HG02678 (cell line): ENCODE results near the gene SLC44A1.

ENCODE experiments used
- ATAC-seq: cut with Tn5 transposase; IDR thresholded peaks from one replicate; pipeline ENCODE4 v1.9.1; 2021; ENCODE audit warnings: mild to moderate bottlenecking, moderate library complexity; ENCODE audit not compliant: unreplicated experiment

Gene SLC44A1

DNA sequence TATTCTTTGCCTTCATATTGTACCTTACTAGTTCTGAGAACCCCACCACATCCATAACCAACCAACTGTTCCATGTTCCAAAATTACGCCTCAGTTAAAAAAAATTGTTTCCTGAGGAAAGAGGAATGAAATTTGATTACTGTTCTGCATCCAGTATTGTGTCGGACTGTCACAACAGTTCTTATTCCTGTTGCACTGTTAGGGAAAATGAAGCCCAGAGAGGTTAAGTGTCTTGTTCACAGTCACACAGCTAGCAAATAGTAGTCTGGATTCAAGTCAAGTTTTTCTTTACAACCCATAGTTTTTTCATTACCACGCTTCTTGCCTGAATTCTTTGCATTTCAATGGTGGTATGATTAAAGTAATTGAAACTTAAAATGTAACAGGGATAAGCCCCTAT, 207.7 kb downstream of the SLC44A1 start:
- no peak for ATAC-seq

DNA sequence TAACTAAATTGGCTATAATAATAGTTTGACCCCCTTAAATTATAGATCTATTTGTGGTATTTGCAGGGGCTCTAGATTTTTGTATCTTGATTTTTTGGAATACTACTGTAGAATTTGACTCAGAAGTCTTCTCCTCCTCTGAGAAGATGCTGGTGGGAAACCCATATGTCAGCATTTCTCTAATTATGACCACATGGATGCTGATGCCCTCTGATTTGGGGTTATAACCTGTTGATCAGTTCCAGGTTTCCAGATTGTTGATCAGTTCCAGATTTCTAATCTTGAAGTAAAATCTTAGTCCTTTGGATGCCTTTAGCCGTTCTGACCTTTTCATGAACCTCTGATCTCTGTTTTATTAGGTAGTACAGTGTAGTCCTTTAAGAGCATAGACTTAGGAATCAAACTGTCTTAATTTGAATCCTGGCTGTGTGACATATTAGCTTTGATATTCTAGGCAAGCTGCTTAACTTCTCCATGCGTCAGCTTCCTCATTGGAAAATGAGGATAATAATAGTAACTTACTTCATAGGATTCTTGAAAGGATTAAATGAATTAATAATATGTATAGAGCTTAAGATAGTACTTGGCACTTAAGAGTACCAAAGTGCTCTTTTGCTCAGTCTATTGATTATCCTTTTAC, 211.5 kb downstream of the SLC44A1 start:
- ATAC-seq, result no peak

DNA sequence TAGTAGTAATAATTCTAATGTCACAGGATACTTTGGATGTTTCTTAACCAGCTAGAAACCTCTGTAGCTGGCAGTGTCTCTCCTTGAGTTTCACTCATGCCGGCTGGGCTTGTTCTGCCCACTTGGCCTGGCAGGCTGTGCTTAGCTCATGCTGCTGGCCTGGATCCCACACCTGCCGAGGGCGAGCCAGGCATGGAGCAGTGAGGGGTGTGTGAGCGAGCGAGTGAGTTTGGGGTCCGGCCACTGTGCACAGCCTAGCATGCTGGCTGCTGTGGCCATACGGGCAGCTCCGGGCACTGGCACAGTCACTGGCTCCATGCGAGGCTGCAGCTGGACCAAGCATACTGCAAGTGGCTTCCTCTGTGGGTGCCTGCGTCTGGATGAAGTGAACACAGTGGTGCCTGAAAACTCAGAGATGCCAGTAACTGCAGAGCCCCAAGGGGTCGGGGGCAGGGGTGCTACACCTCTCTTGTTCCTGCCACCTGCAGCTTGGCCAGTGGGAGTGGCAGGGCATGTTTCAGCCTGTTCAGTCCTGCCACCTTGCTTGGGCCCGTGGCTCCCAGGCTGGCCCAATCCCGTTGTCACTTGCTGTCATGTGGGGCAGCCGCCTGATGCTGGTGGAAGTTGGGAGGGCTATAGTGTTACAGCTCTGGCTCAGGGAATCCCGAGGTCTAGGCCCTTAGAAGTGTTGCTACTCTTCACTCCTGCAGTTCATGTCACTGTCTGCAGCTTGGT, 213.3 kb downstream of the SLC44A1 start:
- no peak for ATAC-seq

DNA sequence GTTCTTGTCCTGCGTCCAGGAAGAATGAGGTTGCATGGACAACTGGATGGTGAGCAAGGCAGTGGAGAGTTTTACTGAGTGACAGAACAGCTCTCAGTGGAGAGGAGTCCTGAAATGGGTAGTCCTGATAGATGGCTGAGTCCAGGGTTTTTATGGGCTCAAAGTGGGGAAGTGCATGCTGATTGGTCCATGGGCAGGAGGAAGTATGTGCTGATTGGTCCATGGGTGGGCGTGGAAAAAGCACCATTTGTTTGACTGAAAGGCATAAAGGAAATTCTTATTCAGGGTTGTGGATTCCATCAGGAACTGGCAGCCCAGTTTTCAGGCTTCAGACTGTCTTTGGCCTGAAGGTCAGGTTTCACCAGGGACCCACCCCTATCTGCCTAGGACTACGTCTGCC, 214.0 kb downstream of the SLC44A1 start:
- no peak for ATAC-seq

DNA sequence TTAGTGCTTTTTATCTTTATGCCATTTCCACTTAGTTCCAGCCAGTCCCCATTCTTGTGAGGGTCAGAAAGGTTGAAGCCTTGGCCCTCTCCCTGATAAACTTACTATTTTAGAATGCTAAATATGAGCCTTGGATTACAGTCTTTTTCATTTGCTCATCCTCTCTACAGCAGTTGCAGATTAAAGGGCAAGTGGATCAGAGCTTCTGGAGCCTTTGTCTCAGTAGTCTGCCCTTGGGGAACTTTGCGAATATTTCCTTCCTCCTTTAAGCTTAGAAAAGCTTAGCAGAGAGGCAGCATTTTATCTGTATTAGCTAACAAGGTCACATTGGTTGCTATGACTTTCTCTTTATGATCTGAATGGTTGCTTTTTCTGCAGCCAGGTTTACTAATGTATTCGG, 214.9 kb downstream of the SLC44A1 start:
- no peak for ATAC-seq

DNA sequence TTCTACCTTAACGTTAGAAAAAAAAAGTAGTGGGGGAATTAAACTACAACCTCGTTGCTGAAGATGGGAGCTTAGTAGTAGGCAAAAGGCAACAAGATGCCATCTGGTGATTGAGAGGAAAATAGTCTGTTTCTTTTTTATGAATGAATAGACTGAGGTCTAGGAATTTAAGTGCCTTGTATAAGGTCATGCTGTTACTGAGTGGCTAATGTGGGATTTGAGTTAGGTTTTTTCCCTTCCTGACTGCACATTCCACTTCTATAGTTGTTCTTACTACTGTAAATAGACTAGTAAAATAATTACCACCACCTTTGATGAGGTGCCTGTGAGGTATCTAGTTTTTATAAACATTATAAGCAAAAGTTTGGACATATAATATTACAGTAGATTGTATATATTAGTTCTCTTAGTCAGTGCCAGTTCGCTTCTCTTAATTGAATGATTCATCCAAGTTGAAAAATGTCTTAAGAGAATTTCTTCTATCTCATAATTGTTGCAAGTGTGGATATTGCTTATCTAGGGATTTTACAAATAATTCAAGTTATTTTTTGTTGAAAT, 222.5 kb downstream of the SLC44A1 start:
- no peak for ATAC-seq

DNA sequence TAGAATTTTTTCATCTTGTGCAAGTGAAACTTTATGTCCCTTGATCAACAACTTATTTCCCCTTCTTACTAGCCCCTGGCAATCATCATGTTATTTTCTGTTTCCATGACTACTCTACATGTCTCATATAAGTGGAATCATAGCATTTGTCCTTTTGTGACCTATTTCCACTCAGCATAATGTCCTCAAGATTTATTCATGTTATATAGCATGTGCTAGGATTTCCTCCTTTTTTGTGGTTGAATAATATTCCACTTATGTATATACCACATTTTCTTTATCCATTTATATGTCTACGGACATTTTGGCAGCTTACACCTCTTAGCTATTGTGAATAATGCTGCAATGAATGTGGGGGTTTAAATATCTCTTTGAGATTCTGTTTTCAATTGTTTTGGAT, 224.4 kb downstream of the SLC44A1 start:
- no peak for ATAC-seq

DNA sequence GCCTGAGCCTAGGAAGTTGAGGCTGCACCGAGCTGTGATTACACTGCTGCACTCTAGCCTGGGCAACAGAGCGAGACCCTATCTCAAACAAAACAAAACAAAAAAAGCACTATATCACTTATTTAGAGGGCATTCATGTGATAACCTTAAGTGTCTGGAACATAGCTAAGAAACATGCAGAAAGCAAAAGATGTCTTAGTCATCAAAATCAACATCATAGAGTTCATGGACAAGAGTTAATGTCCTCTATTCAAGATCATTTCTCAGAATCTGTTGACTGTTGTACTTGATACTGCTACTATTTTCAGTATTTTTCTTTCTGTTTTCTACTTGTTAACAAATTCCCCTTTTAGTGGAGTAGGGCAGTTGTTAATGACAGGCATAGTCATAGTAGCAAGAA, 228.8 kb downstream of the SLC44A1 start:
- ATAC-seq, result no peak

DNA sequence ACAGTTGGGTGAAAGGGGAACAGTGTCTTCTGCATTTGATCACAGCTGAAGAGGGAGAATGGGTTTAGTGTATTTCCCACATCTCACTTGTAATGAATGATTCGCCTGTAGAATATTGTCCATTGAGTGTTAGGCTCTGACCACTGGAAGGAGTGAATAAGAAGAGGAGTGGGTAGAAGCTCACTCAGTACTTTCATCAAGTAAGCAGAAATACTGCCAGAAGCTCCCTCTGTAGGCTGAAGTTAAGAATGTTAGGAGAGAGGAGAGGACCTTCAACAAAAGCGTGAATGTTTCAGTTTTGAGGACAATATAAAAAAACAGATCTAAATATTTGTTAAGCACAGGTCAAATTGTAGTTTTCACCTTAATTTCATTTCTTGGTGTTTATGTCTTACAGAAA, 230.9 kb downstream of the SLC44A1 start:
- no peak for ATAC-seq

DNA sequence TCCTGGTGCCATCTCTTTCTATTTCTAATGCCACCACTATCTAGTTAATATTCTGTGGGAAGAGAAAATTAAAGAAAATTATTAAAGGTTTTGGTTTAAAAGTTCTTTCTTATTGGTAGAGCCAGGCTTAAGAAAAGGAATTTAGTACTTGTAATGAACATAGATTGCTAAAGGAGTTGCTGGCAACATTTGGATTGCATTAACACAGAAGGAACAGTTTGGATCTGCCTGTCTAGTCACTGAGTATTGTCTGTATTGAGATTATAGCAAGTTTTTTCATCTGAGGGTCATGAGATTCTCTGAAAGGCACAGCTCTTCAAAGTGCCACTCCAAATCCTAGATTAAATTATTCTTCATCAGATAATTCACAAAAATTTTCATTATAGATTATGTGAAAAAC, 235.4 kb downstream of the SLC44A1 start:
- ATAC-seq, result no peak

DNA sequence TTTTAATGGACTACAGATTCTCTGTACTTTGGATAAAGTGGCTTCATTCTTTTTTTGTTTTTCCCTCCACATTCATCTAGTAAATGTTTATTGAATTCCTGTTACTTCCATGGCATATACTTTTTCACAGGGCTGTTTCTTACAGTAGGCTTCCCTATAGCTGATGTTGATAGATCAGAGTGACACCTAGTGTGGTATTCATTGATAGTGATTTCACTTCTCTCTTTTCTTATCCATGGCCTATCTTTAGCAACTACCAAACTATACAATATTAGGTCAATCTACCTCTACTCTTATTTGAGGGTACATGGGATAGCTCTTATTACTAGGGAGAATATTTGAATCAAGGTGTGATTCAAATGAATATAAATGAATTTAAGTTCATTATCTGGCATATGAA, 239.2 kb downstream of the SLC44A1 start:
- peak; percentile 56 for ATAC-seq

DNA sequence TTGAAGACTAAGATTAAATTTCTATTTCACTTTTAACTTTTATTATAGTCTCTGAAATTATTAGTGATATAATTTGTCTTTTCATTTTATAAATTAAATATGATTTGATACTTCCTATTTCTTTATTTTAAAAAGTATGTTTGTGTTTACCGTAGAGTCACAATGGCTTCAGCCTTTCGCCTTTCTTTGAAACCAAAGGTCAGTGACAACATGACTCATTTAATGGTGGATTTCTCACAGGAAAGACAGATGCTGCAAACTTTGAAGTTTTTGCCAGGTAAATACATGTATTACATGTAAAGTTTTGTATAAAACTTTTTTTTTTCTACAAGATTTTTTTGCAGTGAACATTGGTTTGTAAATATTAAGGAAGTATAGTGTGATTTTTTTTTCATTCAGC, 239.8 kb downstream of the SLC44A1 start:
- no peak for ATAC-seq

DNA sequence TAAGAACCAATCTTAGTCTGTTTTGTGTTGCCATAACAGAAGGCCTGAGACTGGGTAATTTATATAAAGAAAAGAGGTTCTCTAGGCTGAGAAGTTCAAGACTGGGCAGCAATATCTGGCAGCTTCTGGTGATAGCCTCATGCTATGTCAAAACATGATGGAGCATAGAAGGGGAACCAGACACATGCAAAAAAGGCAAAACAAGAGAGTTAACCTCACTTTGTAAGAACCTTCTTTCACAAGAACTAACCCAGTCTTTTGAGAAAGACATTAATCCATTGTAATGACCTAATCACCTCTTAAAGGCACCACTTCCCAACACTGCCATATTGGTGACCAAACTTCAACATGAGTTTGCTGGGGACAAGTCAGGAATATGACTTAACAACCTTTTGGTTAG, 240.7 kb downstream of the SLC44A1 start:
- ATAC-seq, result no peak
